A673 (cell line): Measurements from ENCODE around the gene FAM13A. TPM values are rescaled to one million over a fixed set of nuclear protein-coding genes. Genes with fewer than 3 reads are reported as not detected.

Source experiments
- BruUV-seq: library from RNA; stranded (reverse); fragments of 400-500 nt; replicated peaks from 2 replicates; lab custom pipeline; 2021; lab: Mats Ljungman, UMichigan
- CTCF ChIA-PET: fragments of 300-600 bp; sonication (Branson Sonifier 250); formaldehyde crosslinking; loops from one replicate; lab custom pipeline; 2022; ENCODE audit warnings: antibody characterized with exemption; lab: Charles Lee
- POLR2A ChIA-PET: fragments of 300-600 bp; sonication (Branson Sonifier 250); formaldehyde crosslinking; loops from one replicate; lab custom pipeline; 2022; ENCODE audit warnings: antibody characterized with exemption; ENCODE audit not compliant: low non-redundant PET; lab: Charles Lee
- DNase-seq: peaks from one replicate; pipeline ENCODE4 v3.0.0-alpha.2; 2015; ENCODE audit warnings: low spot score
- H3K27ac ChIP-seq: fragments of 200-600 bp; sonication (generic); 2 replicates; pipeline ENCODE4 v1.5.1; 2016; ENCODE audit warnings: mixed run types, low read depth, mild to moderate bottlenecking, mixed read lengths, antibody characterized with exemption, low read length; ENCODE audit not compliant: poor library complexity, severe bottlenecking
- H3K27me3 ChIP-seq: fragments of 200-600 bp; sonication (generic); replicated peaks from 2 replicates; pipeline ENCODE4 v1.6.1; 2017; ENCODE audit warnings: mixed run types, low read depth, mild to moderate bottlenecking, mixed read lengths, antibody characterized with exemption, low read length; ENCODE audit not compliant: insufficient read depth, poor library complexity
- H3K36me3 ChIP-seq: fragments of 200-600 bp; sonication (generic); 2 replicates; pipeline ENCODE4 v1.6.1; 2016; ENCODE audit warnings: mixed run types, mild to moderate bottlenecking, mixed read lengths, antibody characterized with exemption, low read length; ENCODE audit not compliant: insufficient read depth, poor library complexity, severe bottlenecking
- H3K4me1 ChIP-seq: fragments of 200-600 bp; sonication (generic); 2 replicates; pipeline ENCODE4 v1.6.1; 2017; ENCODE audit warnings: mixed run types, mild to moderate bottlenecking, mixed read lengths, antibody characterized with exemption, low read length; ENCODE audit not compliant: insufficient read depth, poor library complexity, severe bottlenecking
- H3K4me3 ChIP-seq: fragments of 200-600 bp; sonication (generic); 2 replicates; pipeline ENCODE4 v1.5.1; 2016; ENCODE audit warnings: low read depth, mixed run types, mild to moderate bottlenecking, mixed read lengths, low read length; ENCODE audit not compliant: poor library complexity, severe bottlenecking
- H3K9me3 ChIP-seq: fragments of 200-600 bp; sonication (generic); 2 replicates; pipeline ENCODE4 v1.6.1; 2016; ENCODE audit warnings: mixed run types, low read depth, mild to moderate bottlenecking, mixed read lengths, antibody characterized with exemption, low read length; ENCODE audit not compliant: poor library complexity, severe bottlenecking
- CTCF ChIP-seq: fragments of 300-800, 200-600 bp; sonication (generic); conservative IDR thresholded peaks from 2 replicates; pipeline ENCODE4 v1.5.1; 2017; ENCODE audit warnings: low read depth, mild to moderate bottlenecking, antibody characterized with exemption, low read length, moderate library complexity, mixed read lengths
- EZH2 ChIP-seq: fragments of 200-600 bp; sonication (generic); IDR thresholded peaks from 2 replicates; pipeline ENCODE4 v1.6.1; 2017; ENCODE audit warnings: borderline replicate concordance, low read depth, mild to moderate bottlenecking, mixed read lengths, antibody characterized with exemption, low read length; ENCODE audit not compliant: poor library complexity, severe bottlenecking
- intact Hi-C: fragments of 100-400 bp; cut with micrococcal nuclease; formaldehyde crosslinking; loops from one replicate; pipeline ENCODE4 v1.10.0; 2022; ENCODE audit not compliant: unreplicated experiment
- total RNA-seq: library from RNA; stranded (reverse); gene quantifications from 2 replicates; pipeline ENCODE4 v1.2.3, GENCODE V29; 2021

Gene FAM13A
- total RNA-seq, 1 experiment from 2014 or later = 15.5 TPM

GRCh38 chr4:88865466-88865865, 191.5 kb downstream of the FAM13A start:
- H3K9me3 ChIP-seq = no peaks in the 10 kb centered on the region
- no peaks in the 10 kb centered on the region for H3K4me1 ChIP-seq
- no peaks in the 10 kb centered on the region for H3K36me3 ChIP-seq
- H3K4me3 ChIP-seq = no peak overlapping the region
- intact Hi-C loops = no loop called here
- DNase-seq = no peak
- no peak overlapping the region for H3K27ac ChIP-seq
- ChIA-PET CTCF (no interaction called here), POLR2A (no interaction called here)
- no peaks in the 10 kb centered on the region for H3K27me3 ChIP-seq
- TF ChIP-seq EZH2 (no peak), CTCF (no peak)
- BruUV-seq = no TSS peak

GRCh38 chr4:88865046-88865445, 191.9 kb downstream of the FAM13A start:
- POLR2A ChIA-PET = no interaction called here
- intact Hi-C loops = no loop called here

GRCh38 chr4:88860586-88860985, 196.4 kb downstream of the FAM13A start:
- Histone ChIP-seq H3K4me1 (peaks cover 9% of the 10 kb centered on the region), H3K27me3 (no peaks in the 10 kb centered on the region), H3K27ac (no peak overlapping the region), H3K9me3 (no peaks in the 10 kb centered on the region), H3K36me3 (no peaks in the 10 kb centered on the region), H3K4me3 (no peak overlapping the region)
- ChIA-PET CTCF (no interaction called here), POLR2A (no interaction called here)
- no peak for TF ChIP-seq CTCF
- TF ChIP-seq EZH2 = no peak
- no TSS peak for BruUV-seq
- intact Hi-C loops = no loop called here
- no peak for DNase-seq

More at GRCh38 chr4:88865046-88865445, 191.9 kb downstream of the FAM13A start:
- no TSS peak for BruUV-seq
- no peak overlapping the region for H3K4me3 ChIP-seq
- no peak for TF ChIP-seq EZH2
- TF ChIP-seq CTCF = no peak
- H3K36me3 ChIP-seq = no peaks in the 10 kb centered on the region
- H3K27ac ChIP-seq = no peak overlapping the region
- H3K4me1 ChIP-seq = no peaks in the 10 kb centered on the region
- CTCF ChIA-PET = no interaction called here
- no peaks in the 10 kb centered on the region for H3K27me3 ChIP-seq
- H3K9me3 ChIP-seq = no peaks in the 10 kb centered on the region
- DNase-seq = no peak
